ENCODE measurements around the gene UGT1A1.

The UGT1A1 gene

DNA sequence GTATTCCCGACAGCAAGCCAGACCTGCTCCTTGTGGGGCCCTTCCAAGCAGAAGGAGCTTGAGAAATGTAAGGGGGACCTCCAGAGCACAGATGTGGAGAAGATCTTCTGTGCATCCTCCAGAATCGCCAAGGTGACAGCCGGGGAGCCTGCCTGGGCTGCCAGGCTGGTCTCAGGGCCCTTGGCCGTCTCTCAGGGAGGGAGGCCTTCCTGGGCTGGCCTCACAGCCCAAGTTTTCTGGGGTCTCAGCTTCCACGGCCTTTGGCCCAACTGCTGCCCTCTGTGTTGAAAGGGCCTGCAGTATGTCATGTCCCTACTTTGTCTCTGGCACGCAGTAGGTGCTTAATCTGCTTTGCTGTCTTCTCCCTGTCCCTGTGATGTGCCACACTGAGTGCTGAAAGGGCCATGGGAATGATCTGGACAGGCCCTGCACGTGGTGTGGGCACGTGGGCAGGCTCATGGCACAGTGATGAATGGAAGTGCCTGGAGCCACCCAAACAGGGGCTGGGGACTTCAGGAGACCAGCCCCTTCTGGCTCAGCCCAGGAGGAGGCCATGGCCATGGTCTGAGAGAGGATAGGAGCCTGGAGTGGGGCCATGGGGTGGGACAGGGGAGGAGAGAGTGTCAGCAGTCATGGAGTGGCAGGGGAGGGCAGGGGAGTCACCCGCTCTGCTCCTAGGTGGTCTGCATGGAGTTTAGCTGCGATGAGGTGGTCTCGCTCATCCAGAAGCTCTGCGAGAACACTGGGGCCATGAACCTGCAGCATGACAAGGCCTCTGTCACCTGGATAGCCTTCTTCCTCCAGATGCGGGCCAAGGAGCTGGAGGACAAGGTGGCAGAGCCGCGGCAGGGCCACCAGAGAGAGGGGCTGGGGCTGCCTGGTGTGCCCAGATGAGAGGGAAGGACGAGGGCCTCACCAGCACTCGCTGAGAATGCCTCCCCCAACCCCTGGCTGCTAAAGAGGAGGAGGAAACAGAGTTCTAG is 58.9 kb downstream of the UGT1A1 start:
- no peak for DNase-seq

DNA sequence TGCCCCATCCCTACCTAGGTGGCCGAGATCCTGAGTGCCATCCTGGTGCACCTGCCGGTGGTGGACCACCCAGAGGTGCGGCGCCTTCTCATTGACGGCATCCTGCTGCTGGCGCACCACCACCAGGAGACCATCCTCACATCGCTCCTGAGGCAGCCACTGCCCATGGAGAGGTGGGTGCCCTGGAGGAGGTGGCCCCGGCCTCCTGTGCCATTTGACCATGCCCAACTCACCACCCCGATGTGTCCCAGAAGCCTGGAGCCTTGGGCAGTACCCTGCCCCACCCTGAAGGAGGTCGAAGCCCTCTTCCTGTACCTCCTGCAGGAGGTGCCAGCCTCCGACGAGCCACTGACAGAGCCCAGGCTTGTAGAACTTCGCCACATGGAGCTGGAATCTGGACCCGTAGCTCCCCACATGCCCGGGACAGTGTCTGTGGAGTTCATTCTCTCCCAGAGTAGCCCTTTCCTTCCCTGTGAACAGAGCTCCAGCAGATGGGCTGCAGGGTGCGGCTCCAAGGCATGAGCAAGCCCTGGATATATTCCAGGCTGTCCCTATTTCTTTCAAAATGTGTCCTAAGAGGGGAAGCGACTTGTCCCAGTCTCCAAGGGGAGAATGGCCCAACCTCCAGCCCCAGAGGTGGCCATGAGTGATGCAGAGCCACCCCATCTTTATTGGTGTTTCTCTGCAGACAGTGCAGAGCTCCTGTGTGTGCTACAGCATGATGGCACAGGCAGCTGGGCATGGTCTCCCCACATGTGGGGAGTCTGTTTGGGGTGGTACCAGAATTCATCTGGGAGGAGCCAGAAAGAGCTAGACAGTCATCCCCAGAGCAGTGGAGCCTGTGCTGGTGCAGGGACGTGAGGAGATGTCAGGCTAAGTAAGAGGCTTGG is 60.1 kb downstream of the UGT1A1 start:
- no peak for DNase-seq

DNA sequence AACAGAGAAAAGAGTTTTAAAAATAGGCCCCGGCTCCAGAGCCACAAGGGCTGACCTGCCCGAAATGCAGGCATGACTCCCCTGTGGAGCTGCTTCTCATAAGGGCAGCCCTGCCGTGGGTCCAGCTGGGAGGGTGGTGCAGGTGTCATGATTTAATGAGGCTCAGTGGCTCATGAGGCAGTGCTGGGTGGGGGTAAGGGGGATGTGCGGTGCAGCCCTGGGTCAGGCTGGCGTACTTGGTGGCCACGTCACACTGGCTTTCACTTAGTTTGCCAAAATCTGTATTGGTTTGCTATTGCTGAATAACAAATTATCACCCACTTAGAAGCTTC is 60.7 kb downstream of the UGT1A1 start:
- no peak for DNase-seq

DNA sequence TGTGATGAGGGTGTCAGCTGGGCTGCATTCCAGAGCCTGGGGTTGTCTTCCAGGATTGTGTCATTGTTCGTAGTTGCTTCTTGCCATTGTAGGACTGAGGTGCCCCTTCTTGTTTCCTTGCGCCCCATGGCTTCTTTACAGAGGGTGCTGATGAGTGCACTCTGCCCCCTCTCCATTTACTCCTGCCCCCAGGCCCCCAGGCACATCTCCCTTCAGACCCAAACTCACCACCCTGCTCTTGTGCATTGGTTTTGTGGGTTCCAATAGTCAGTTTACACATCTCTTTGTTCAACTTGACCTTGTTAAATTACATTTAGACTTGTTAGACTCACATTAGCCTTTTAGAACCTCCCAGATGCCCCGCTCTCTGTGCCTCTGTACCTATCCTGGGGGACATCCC is 61.1 kb downstream of the UGT1A1 start:
- DNase-seq, result no peak

DNA sequence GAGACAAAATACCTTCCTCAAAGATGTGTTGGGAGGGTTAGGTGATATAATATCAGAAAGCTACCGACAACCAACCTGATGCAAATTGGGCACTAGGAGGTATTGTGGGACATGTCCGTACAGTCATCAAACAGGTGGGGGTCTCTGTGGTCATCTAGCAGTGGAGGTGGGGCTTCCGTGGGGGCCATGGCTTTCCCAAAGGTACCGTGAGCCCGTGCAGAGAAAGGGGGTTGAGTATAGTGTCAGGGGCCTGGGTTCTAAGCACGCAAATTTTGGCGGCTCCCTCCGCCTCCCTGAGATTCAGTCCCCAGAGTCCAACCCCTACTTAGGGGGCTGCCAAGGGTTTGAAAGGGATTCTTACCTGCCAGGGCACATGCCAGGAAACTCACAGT is 61.6 kb downstream of the UGT1A1 start:
- DNase-seq, result no peak

DNA sequence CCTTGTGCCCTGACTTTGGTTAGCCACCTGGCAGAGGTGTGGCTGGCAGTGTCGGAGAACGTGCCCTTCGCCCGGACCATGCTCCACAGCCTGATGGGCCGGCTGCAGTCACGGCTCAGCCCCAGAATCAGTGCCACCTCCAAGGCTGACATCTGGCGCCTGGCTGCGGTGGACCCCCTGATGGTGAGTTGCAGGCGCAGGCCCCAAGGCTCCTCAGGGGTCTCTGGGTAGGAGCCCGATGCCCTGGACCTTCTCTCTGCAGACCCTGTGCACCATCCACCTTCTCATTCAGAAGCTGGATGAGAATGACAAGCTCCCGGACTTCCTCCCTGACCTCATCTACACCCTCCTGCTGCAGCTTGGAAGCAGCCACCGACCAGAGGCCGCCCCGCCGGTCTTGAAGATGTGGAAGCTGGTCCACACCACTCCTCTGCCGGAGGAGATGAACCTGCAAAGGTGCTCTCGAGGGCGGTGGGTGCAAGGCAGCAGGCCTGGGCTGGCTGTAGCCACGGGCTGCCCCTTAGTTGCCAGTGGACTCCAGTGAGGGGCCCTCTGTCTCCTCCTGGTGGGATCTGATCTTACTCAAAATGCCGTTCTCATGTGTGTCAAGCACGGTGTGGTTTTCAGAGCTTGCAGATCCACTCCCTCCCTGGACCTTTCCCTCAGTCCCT is 62.2 kb downstream of the UGT1A1 start:
- no peak for DNase-seq
